Heart left ventricle (tissue), 16 donors: ENCODE measurements around the gene RHOH. TPM values are rescaled to one million over a fixed set of nuclear protein-coding genes. Genes with fewer than 3 reads are reported as not detected.

Experiments
- ATAC-seq, 4 donors: fragments of 200-7000 bp; cut with Tn5 transposase; one replicate each; pipeline ENCODE4 v1.9.1; 2020 to 2022; ENCODE audit warnings: moderate library complexity in 4 of 4, mild to moderate bottlenecking in 3 of 4, moderate number of reproducible peaks in 1 of 4
- DNase-seq, 5 donors: peaks; one replicate each; pipeline ENCODE4 v3.0.0-alpha.2; 2020
- H3K27ac ChIP-seq, 12 donors: fragments of 200-600 bp; sonication (generic) in 4 of 12; one replicate each; pipeline versions ENCODE4 v1.5.0 to v1.8.0; 2016 to 2022; ENCODE audit warnings: mild to moderate bottlenecking in 2 of 12
- H3K27me3 ChIP-seq, 9 donors: fragments of 200-600 bp; sonication (generic) in 2 of 9; one replicate each; pipeline versions ENCODE4 v1.5.1 to v1.8.0; 2016 to 2022; ENCODE audit warnings: mild to moderate bottlenecking in 3 of 9
- H3K36me3 ChIP-seq, 9 donors: fragments of 200-600 bp; sonication (generic) in 2 of 9; one replicate each; pipeline versions ENCODE4 v1.5.0 to v1.8.0; 2018 to 2022; ENCODE audit warnings: mild to moderate bottlenecking in 2 of 9
- H3K4me1 ChIP-seq, 12 donors: fragments of 200-600 bp; sonication (generic) in 4 of 12; one replicate each; pipeline versions ENCODE4 v1.5.0 to v1.8.0; 2016 to 2022; ENCODE audit warnings: mild to moderate bottlenecking in 3 of 12
- H3K4me3 ChIP-seq, 12 donors: fragments of 200-600 bp; sonication (generic) in 4 of 12; one replicate each; pipeline versions ENCODE4 v1.5.0 to v1.8.0; 2017 to 2022; ENCODE audit warnings: mild to moderate bottlenecking in 9 of 12, moderate library complexity in 4 of 12
- H3K9me3 ChIP-seq, 12 donors: fragments of 200-600 bp; sonication (generic) in 4 of 12; one replicate each; pipeline versions ENCODE4 v1.5.0 to v1.8.0; 2016 to 2022; ENCODE audit warnings: mild to moderate bottlenecking in 1 of 12
- CTCF ChIP-seq, 12 donors: fragments of 200-600 bp; sonication (generic) in 4 of 12; IDR thresholded peaks; one replicate each; pipeline versions ENCODE4 v1.5.0 to v1.8.0; 2018 to 2022; ENCODE audit warnings: antibody characterized with exemption in 12 of 12, mild to moderate bottlenecking in 5 of 12
- POLR2A ChIP-seq, 2 donors: fragments of 450-650 bp; IDR thresholded peaks; one replicate each; pipeline ENCODE4 v1.6.1; 2017; ENCODE audit warnings: antibody characterized with exemption in 2 of 2, mild to moderate bottlenecking in 2 of 2, moderate library complexity in 2 of 2
- WGBS, 4 donors: extraction: QIAGEN DNeasy Blood & Tissue Kit in 2 of 4; methylation state at CpG; one replicate each; pipeline versions ENCODE4 v1.1.5 to v1.1.7; 2013 to 2018; 5-methylcytosine and 5-hydroxymethylcytosine counted together
- intact Hi-C, 10 donors: fragments of 100-400 bp; cut with DNase I; formaldehyde crosslinking; loops; one replicate each; pipeline versions ENCODE4 v1.11.1 to v1.14.2; 2022
- polyA plus RNA-seq, 2 donors: library from polyadenylated mRNA; stranded (reverse); fragments of 200-250 nt; gene quantifications; one replicate each; pipeline ENCODE4 v1.2.3, GENCODE V29; 2013
- total RNA-seq, 9 donors: library from RNA; depleted of rRNA in 2 of 9; stranded (reverse); fragments of >200 nt in 2 of 9; fragmentation: NEBNext Ultra II Directional in 3 of 9; extraction: Animal tissue kit (Norgen Biotek cat#: 25700) in 3 of 9; gene quantifications; one replicate each; pipeline versions ENCODE4 v1.1.0 to v1.2.4, GENCODE V29; 2016 to 2023
- donor health status: ischemic (EF 13 %, LVEDD 7.1; RV severe dilation, severe dysfunction).
- donor health status: healthy with polysubstance abuse.
- donor health status: DM: no; HTN: yes; CAD: no.
- donor health status: DM: no; HTN: no; CAD: no.
- donor health status: ischemic (EF 25% LVEDD 6.9; RV normal size, moderate dysfunction).
- donor health status: ischemic (EF 25% LVEDD 5.7; RV mildly dilated, moderate dysfunction).
- donor health status: healthy.
- donor health status: DM: yes; HTN: yes; CAD: no.
- donor health status: ischemic (EF 35%, LVEDD 5.7; RV mildly dilated, moderate dysfunction).
- donor health status: nonischemic (EF 11% LVEDD 7.7; RV severe dilation, severe dysfunction).
- donor health status: DM: yes; HTN: yes; CAD: no.
- donor health status: PGD.
- donor health status: ischemic (EF 29% LVEDD 5.4; RV normal size, mild dysfunction).
- donor health status: nonischemic (EF 23%, LVEDD 6.1; RV moderate dilation, normal function).

Gene RHOH
- total and polyA plus RNA-seq, 11 donors = 0.30 to 6.6 (median 0.59) TPM; not detected in 5

DNA sequence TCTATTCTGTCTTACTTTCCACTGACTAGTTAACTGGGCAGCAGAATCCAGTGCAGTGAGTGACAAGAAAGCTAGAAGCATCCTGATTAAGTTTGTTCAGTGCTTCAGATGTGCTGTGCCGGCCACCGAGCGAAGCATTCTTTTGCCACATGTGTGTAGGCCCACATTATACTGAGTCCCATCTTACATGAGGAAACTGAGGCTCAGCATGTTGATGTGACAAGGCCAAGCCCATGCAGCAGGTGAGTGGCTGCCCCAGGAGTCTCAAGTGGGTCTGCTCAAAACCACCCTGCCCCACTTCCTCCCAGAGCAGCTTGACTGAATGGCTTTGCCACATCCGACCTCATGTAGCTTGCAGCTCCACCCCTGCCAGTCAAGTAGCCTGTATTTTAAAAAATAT, 50.5 kb downstream of the RHOH start:
- no peaks in the 10 kb centered on the region for H3K27me3 ChIP-seq
- ATAC-seq (no peak), DNase-seq (no peak)
- WGBS, 4 donors = 93% methylated on average over 4 of the region's 4 CpGs
- no peak for TF ChIP-seq POLR2A (IDR thresholded peaks at IDR 0.05)
- peak overlapping the region in 1 of 12 donors; percentile 48 for H3K27ac ChIP-seq
- peaks cover 0 to 7% (median 0%) of the 10 kb centered on the region in 9 donors for H3K36me3 ChIP-seq
- H3K4me1 ChIP-seq = peaks cover 0 to 29% (median 0%) of the 10 kb centered on the region in 12 donors
- H3K9me3 ChIP-seq = no peaks in the 10 kb centered on the region
- H3K4me3 ChIP-seq = no peak overlapping the region
- intact Hi-C loops = loop anchor here in 1 of 10 donors (10.0 kb wide), 1 partner anchor 57 kb away; no protein-coding TSS in a partner anchor

- DNase-seq (no peak), ATAC-seq (no peak)
- Histone ChIP-seq H3K4me3 (no peak overlapping the region), H3K9me3 (no peaks in the 10 kb centered on the region), H3K36me3 (no peaks in the 10 kb centered on the region), H3K4me1 (peaks cover 0 to 26% (median 0%) of the 10 kb centered on the region in 12 donors), H3K27ac (no peak overlapping the region), H3K27me3 (no peaks in the 10 kb centered on the region)
- intact Hi-C loops = no loop called here
- 70 to 88% (median 85%) methylated on average over 2 of the region's 2 CpGs for WGBS, 4 donors
- no peak for TF ChIP-seq CTCF (IDR thresholded peaks at IDR 0.05)
- no peak for TF ChIP-seq POLR2A (IDR thresholded peaks at IDR 0.05)
Observed at GRCh38 chr4:40251366-40251765, 54.5 kb downstream of the RHOH start.

DNA sequence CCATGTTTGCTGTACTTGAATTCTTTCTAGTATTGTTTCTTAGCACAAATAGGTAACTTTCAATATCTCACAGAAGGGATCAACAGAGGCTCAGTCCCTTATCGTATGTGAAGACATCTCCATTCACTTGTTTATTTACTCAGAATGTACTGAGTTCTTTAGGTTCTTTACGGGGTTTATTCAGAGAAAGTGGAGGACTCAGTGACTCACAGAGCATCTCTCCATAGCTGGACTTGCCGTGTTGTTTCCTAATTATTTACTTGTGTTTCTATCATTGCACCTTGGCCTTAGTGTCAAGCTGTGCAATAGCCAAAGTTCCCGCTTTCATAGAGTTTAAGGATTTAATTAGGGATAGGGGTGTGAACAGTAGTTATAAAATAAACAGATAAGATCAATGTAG, 57.1 kb downstream of the RHOH start:
- no peak for ATAC-seq
- H3K36me3 ChIP-seq = no peaks in the 10 kb centered on the region
- no peaks in the 10 kb centered on the region for H3K9me3 ChIP-seq
- WGBS, 4 donors = 75 to 89% (median 81%) methylated on average over 4 of the region's 4 CpGs
- H3K4me3 ChIP-seq = no peak overlapping the region
- H3K27me3 ChIP-seq = no peaks in the 10 kb centered on the region
- intact Hi-C loops = no loop called here
- no peak overlapping the region for H3K27ac ChIP-seq
- DNase-seq = no peak
- no peak for TF ChIP-seq CTCF (IDR thresholded peaks at IDR 0.05)
- TF ChIP-seq POLR2A (IDR thresholded peaks at IDR 0.05) = no peak
- peaks cover 0 to 19% (median 0%) of the 10 kb centered on the region in 12 donors for H3K4me1 ChIP-seq

DNA sequence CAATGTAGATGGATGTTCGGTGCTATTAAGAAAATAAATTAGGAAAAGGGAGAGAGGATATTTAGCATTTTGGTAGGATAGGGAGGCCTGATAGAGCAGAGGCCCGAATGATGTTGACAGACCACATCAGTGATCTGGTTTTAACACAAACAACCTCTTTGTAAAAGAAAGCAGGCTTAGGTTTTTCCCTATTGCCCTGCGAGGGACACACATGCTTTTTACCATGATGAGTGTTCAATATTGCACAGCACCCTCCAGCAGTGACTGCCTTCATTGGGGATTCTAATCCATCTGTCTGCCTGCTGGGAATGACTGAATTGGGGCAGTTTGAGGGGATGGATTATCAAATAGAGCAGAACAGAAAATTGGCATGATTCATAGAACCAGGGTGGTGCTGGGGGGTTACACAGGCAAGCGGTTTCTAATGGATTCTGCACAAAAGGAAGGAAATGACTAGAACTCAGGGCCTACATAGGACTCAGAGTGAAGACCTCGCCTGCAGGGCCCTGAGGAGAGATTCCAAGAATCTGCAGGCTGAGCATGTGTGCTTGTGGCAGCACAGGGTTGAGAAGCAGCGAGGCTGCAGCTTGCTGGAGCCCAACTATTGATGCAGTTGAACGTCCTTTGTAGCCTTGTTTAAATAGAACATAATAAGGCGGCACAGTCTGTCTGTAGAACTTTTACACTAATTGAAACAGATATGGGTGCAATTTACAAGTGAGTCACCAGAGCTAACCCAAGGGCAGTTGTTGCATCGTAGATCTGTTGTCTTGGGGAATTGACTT, 58.0 kb downstream of the RHOH start:
- DNase-seq (no peak), ATAC-seq (no peak)
- Histone ChIP-seq H3K4me3 (no peak overlapping the region), H3K36me3 (no peaks in the 10 kb centered on the region), H3K27ac (no peak overlapping the region), H3K27me3 (no peaks in the 10 kb centered on the region), H3K9me3 (no peaks in the 10 kb centered on the region), H3K4me1 (peaks cover 0 to 19% (median 0%) of the 10 kb centered on the region in 12 donors)
- WGBS, 4 donors = 65 to 83% (median 73%) methylated on average over 8 to 9 of the region's 9 CpGs
- intact Hi-C loops = no loop called here
- TF ChIP-seq CTCF (IDR thresholded peaks at IDR 0.05) (no peak), POLR2A (IDR thresholded peaks at IDR 0.05) (no peak)
